Activated T-cell treated with anti-CD3 and anti-CD28 coated beads for 4 hours (primary cell): ENCODE results near the gene RIPPLY3.
"Not testable (repeated sequence)": the region's sequence is repeated elsewhere in the genome, so short reads cannot be mapped to it uniquely, and the experiment has no call there.

Source experiments
- DNase-seq: peaks from one replicate; pipeline ENCODE4 v3.0.0-alpha.2; 2020

Gene RIPPLY3

GRCh38 chr21:37026499-37026898 is 20.0 kb downstream of the RIPPLY3 start:
- DNase-seq, result no peak

GRCh38 chr21:37028570-37028969 is 22.1 kb downstream of the RIPPLY3 start:
- DNase-seq, result no peak

GRCh38 chr21:37030864-37031263 is 24.4 kb downstream of the RIPPLY3 start:
- no peak for DNase-seq

DNA sequence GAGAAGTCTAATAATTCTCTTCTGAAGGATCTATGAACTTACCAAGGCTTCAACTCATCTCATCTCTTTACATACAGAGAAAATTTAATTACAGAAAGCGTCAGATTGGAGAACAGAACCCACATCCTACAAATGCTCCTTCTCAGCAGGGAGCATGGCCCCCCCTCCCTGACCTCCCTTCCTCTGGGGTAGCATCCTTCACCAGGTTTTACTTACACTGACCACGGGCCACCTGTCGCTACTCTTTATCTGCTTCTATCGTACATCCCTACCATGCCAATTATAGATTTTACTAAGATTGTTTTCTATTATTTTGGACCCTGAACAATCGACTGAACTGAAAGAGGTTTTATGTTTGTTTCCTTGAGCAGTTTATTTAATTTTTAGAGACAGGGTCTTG is 25.8 kb downstream of the RIPPLY3 start:
- no peak for DNase-seq

DNA sequence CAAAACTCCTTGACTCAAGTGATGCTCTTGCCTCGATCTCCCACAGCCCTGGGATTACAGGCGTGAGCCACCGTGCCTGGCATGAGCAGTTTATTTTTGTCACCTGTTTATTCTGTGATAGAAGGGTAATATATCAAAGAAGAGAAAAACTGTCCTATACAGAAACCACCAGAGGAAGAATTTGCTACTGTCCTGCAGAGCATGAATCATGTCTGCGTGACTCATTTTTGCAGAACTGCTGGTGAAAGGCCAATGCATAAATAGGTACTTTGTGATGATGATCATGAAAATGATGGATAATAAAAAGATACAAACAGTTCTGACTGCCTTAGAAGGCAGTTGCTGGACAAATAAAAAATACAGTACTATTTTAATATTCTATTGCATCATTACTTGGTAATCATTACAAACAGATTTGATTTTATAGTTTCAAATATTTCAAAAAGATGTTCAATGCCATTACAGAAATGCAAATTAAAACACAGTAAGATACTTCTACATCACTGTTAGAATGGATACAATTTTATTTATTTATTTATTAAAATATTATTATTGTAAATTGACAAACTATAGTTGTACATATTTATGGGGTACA is 26.5 kb downstream of the RIPPLY3 start:
- DNase-seq, result no peak

DNA sequence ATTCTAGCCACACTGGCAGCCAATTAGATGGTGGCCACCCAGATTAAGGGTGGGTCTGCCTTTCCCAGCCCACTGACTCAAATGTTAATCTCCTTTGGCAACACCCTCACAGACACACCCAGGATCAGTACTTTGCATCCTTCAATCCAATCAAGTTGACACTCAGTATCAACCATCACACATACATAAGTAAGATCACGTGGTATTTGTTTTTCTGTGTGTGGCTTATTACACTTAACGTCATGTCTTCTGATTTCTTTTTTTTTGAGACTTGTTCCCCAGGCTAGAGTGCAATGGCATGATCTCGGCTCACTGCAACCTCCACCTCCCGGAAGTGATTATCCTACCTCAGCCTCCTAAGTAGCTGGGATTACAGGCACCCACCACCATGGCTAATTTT is 27.9 kb downstream of the RIPPLY3 start:
- not testable (repeated sequence) for DNase-seq

- DNase-seq, result no peak
Observed at GRCh38 chr21:37036177-37036576, 29.7 kb downstream of the RIPPLY3 start.

- DNase-seq, result no peak
Observed at GRCh38 chr21:37039411-37040075, 33.0 kb downstream of the RIPPLY3 start.

DNA sequence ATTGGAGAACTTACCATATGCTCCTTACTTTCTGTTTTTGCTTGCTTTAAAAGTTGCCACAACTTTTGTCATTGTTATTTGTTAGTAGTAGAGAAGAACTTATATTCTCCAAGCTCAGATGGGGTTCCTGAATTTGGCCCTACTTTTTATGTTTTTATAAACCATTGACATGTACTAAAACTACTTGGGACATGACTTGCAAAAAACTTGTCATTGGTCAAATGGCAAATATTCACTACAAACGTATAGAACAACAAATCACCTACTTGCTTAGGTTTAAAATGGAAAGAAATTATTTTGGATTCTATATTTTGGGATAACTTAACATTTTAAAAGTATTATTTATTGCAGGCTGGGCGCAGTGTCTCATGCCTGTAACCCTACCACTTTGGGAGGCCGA is 33.7 kb downstream of the RIPPLY3 start:
- DNase-seq, result no peak

GRCh38 chr21:37041706-37042271 is 35.3 kb downstream of the RIPPLY3 start:
- DNase-seq, result no peak

- DNase-seq, result no peak
Observed at GRCh38 chr21:37043818-37044217, 37.3 kb downstream of the RIPPLY3 start.

- no peak for DNase-seq
Observed at GRCh38 chr21:37044643-37045042, 38.1 kb downstream of the RIPPLY3 start.

DNA sequence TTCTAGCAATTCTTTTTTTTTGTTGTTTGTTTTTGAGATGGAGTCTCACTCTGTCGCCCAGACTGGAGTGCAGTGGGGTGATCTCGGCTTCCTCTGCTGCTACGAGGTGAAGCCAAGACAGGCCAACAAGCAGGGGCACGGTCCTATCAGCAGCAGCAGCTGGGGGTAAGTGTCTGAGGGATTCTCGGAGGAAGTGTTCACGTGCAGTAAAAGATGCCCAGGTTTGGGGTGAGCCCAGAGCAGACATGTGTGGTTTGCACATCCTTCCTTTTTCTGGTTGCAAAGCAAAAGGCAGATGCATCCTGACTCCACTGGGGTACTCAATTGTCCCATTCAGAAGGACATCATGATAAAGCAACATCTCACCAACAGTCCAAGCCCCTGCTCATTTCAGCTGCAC is 38.6 kb downstream of the RIPPLY3 start:
- DNase-seq, result no peak

DNA sequence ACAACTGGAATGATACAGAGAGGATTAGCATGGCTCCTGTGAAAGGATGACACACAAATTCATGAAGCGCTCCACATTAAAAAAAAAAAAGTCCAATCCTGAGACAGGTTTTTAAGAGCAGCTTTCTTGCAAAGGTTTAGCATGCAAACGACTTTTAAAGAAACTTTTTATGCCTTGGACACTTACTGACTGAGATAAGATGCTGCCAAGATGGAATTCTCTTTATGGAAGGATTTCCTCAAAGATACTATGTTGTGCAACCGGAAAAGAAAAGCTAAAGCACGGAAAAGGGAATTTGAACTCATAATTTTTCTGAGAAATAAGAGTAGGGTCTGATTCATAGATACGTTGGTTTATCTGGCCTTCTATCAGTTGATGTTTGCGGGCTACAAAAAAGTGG is 39.1 kb downstream of the RIPPLY3 start:
- DNase-seq, result no peak

- no peak for DNase-seq
Observed at GRCh38 chr21:37047079-37047478, 40.6 kb downstream of the RIPPLY3 start.

- not testable (repeated sequence) for DNase-seq
Observed at GRCh38 chr21:37049741-37050140, 43.2 kb downstream of the RIPPLY3 start.

DNA sequence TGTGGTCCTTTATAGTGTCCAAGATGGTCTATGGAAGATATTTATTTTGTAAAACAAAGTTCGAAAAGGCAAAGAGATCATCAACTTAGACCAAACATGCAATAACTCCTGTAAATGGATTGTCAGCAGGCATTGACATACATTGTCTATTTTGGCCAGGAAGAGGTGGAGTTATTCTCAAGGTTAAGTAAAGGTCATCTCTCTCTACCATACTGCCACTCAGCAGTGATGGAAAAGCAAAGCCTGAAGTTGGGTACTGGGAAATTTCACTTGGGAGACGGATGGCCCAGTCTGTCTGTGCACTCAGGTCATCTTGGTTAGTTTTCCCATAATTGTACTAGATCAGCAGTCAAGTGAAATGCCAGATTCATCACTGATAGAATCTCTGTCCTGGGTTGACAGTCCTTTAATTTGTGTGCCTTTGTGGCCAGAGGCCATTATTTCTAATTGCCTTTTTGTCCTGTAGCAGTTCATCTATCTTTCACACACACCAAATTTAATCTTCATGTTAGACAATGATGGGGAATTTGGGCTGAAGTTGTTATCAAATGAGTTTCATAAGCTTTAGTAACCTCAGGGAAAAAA is 48.9 kb downstream of the RIPPLY3 start:
- no peak for DNase-seq

- DNase-seq, result no peak
Observed at GRCh38 chr21:37057614-37058013, 51.1 kb downstream of the RIPPLY3 start.

- DNase-seq, result no peak
Observed at GRCh38 chr21:37058261-37058660, 51.8 kb downstream of the RIPPLY3 start.

DNA sequence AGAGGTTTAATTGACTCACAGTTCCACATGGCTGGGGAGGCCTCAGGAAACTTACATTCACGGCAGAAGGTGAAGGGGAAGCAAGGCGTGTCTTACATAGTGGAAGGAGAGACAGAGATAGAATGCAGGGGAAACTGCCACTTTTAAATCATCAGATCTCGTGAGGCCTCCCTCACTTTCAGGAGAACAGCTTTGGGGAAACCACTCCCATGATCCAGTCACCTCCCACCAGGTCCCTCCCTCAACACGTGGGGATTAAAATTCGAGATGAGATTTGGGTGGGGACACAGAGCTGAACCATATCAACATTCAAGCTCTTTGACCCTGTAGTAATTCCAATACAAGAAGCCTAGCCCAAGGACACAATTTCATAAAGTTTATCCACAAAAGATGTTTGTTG is 52.7 kb downstream of the RIPPLY3 start:
- DNase-seq, result no peak

DNA sequence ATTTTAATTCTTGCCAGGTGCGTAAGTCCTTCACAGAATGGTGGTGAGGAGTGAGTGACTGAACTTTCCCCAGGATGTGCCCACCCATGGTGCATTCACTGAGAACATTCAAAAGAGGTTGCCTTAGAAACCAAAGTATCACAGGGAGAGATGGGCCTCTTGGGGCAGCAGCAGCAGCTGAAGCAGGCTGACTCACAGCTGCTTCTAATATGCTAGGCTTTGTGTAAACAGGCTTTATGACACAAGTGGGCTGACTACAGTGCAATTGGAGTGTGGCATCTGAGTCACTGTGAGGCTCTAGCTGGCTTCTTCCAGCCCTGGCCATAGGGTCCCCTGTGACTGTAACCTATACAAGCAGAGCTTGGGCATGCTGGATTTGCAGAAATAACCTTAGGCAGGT is 53.8 kb downstream of the RIPPLY3 start:
- DNase-seq, result no peak

DNA sequence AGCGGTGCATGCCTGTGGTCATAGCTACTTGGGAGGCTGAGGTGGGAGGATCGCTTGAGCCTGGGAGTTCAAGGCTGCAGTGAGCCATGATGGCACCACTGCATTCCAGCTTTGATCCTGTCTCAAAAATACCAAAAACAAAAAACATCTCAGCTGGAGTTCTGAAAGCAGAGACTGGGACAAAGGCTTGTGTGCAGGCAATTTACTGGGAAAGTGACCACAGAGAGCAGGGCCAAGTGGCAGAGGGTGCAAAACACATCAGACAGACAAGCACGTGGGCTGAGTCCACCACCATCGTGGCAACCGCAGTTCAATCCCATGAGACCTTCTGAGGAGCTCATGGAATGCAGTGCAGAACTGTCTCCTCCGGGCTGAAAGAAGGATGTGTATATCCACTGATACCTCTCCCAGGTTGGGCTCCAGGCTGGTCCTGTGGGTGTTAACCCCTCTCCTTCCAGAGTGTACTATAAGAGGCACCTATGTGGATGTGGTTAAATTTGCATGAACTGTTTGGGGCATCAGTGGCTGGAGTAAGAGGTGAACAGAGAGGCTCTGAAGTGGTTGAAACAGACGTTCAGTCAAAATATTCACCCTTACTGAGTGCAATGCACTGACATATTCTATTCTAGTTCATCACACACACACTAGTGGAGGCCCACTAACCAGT is 55.6 kb downstream of the RIPPLY3 start:
- DNase-seq, result no peak

GRCh38 chr21:37062593-37062935 is 56.1 kb downstream of the RIPPLY3 start:
- no peak for DNase-seq

DNA sequence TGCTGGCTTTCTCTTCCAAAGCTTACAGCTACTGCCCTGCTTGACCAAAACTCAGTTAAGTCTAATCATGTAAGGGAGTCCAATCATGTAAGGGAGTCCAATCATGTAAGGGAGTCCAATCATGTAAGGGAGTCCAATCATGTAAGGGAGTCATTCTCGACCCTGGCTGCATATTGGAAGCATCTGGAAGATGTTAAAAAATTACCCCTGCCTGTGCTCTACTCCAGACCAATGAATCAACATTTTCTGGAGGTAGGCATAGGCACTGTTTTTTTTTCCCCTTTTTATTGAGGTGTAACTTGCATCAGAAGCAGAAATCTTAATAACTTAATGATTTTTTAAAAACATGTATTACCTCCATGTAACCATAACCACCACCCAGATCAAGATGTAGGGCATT is 56.9 kb downstream of the RIPPLY3 start:
- DNase-seq, result no peak
